AG09309 (cell line): Measurements from ENCODE around the gene GOT1.

Experiments used
- DNase-seq: peaks from one replicate; pipeline ENCODE4 v3.0.0-alpha.2; 2010; ENCODE audit warnings: low read depth
- H3K4me3 ChIP-seq: 2 replicates; pipeline ENCODE4 v1.5.1; 2011; ENCODE audit warnings: mild to moderate bottlenecking, low read depth, low read length, moderate library complexity; ENCODE audit not compliant: control insufficient read depth
- CTCF ChIP-seq: IDR thresholded peaks from 2 replicates; pipeline ENCODE4 v1.5.1; 2011; ENCODE audit warnings: mild to moderate bottlenecking, low read depth, low read length, inconsistent platforms; ENCODE audit not compliant: insufficient read depth, control insufficient read depth; ENCODE audit errors: missing control alignments

The GOT1 gene

GRCh38 chr10:99353182-99353581 lies 77.2 kb downstream of the GOT1 start:
- TF ChIP-seq CTCF = no peak
- no peak overlapping the region for H3K4me3 ChIP-seq
- DNase-seq = no peak

- no peak for DNase-seq
- H3K4me3 ChIP-seq = no peak overlapping the region
- no peak for TF ChIP-seq CTCF
Measured at GRCh38 chr10:99347672-99348071, 82.8 kb downstream of the GOT1 start.
